Lower leg skin (tissue), 4 donors: ENCODE results near the gene DIP2B. TPM values are rescaled to one million over a fixed set of nuclear protein-coding genes. Genes with fewer than 3 reads are reported as not detected.

Experiments used
- DNase-seq, 2 donors: peaks; one replicate each; pipeline ENCODE4 v3.0.0-alpha.2; 2019; ENCODE audit warnings: low spot score in 2 of 2
- H3K4me3 ChIP-seq: fragments of 200-600 bp; sonication (generic); 2 replicates; pipeline ENCODE4 v1.5.1; 2017; ENCODE audit warnings: mild to moderate bottlenecking, low read depth; ENCODE audit not compliant: poor library complexity, severe bottlenecking
- CTCF ChIP-seq, 3 donors: fragments of 450-650 bp; IDR thresholded peaks; one replicate each; pipeline ENCODE4 v1.5.1; 2016; ENCODE audit warnings: antibody characterized with exemption in 3 of 3, mild to moderate bottlenecking in 3 of 3, moderate library complexity in 2 of 3
- POLR2A ChIP-seq, 2 donors: fragments of 450-650 bp; IDR thresholded peaks; one replicate each; pipeline ENCODE4 v1.6.1; 2016 to 2017; ENCODE audit warnings: antibody characterized with exemption in 2 of 2, mild to moderate bottlenecking in 1 of 2, moderate library complexity in 1 of 2
- WGBS, 2 donors: methylation state at CpG; one replicate each; pipeline ENCODE4 v1.1.5; 2018; 5-methylcytosine and 5-hydroxymethylcytosine counted together
- intact Hi-C: fragments of 100-400 bp; cut with DNase I; formaldehyde crosslinking; loops from one replicate; pipeline ENCODE4 v1.15.0; 2023; ENCODE audit warnings: low total_unique reads
- total RNA-seq, 4 donors: library from RNA; depleted of rRNA; stranded (reverse); fragments of >200 nt; gene quantifications; one replicate each; pipeline ENCODE4 v1.1.0, GENCODE V29; 2016

DIP2B gene
- total RNA-seq, 4 donors from 2014 or later = 56.9 to 104 (median 68.6) TPM

DNA sequence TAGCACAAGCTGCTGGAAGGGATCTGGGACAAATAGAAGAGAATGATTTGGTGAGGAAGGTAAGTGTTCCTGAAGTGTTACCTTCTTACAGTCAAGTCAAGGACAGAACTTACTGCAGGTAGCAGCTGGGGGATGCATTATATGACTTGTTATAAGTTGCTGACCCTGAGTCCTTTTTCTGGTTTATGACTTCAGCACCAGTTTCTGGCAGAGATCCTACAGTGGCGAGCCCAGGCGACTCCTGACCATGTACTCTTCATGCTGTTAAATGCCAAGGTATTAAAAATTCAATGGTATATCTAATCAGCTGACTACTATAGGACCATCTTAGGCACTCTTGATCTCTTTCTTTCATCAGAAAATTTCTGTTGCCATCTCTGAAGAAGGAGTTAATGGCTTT is 214.0 kb downstream of the DIP2B start:
- no peak for TF ChIP-seq POLR2A (IDR thresholded peaks at IDR 0.05)
- TF ChIP-seq CTCF (IDR thresholded peaks at IDR 0.05) = no peak
- H3K4me3 ChIP-seq = no peak overlapping the region
- intact Hi-C loops = no loop called here
- DNase-seq = no peak
- WGBS, 2 donors = 74 to 81% methylated on average over 2 of the region's 2 CpGs

- TF ChIP-seq CTCF (IDR thresholded peaks at IDR 0.05) (no peak), POLR2A (IDR thresholded peaks at IDR 0.05) (no peak)
- DNase-seq = no peak
- no peak overlapping the region for H3K4me3 ChIP-seq
- intact Hi-C loops = no loop called here
- 91 to 98% methylated on average over 3 of the region's 3 CpGs for WGBS, 2 donors
Measured at GRCh38 chr12:50720085-50720484, 215.3 kb downstream of the DIP2B start.

- intact Hi-C loops = no loop called here
- H3K4me3 ChIP-seq = no peak overlapping the region
- no peak for DNase-seq
- TF ChIP-seq POLR2A (IDR thresholded peaks at IDR 0.05) (no peak), CTCF (IDR thresholded peaks at IDR 0.05) (no peak)
- WGBS, 2 donors = 77 to 78% methylated on average over 5 of the region's 5 CpGs
Measured at GRCh38 chr12:50720501-50720900, 215.7 kb downstream of the DIP2B start.

DNA sequence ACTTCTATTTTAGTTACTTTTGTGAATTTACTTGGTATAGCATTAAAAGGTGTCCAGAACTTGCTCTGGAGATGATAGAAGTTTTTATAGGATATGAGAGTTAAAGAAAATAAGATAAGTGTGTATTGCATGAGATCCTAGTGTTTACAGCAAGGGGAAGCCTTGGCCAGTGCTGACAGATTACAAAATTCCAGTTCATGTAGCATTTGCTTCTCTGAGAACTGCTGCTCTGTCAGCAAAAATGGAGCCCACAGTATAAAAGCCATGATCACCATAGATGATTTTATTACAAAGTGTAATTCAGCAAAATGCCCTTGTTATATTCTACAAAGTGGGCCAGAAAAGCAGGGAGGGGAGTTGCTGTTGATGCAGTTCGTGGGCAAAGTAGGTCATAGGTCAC is 219.1 kb downstream of the DIP2B start:
- TF ChIP-seq CTCF (IDR thresholded peaks at IDR 0.05) (no peak), POLR2A (IDR thresholded peaks at IDR 0.05) (no peak)
- H3K4me3 ChIP-seq = no peak overlapping the region
- DNase-seq = no peak
- intact Hi-C loops = no loop called here
- WGBS, 2 donors = 63 to 64% methylated on average over 1 of the region's 1 CpG

DNA sequence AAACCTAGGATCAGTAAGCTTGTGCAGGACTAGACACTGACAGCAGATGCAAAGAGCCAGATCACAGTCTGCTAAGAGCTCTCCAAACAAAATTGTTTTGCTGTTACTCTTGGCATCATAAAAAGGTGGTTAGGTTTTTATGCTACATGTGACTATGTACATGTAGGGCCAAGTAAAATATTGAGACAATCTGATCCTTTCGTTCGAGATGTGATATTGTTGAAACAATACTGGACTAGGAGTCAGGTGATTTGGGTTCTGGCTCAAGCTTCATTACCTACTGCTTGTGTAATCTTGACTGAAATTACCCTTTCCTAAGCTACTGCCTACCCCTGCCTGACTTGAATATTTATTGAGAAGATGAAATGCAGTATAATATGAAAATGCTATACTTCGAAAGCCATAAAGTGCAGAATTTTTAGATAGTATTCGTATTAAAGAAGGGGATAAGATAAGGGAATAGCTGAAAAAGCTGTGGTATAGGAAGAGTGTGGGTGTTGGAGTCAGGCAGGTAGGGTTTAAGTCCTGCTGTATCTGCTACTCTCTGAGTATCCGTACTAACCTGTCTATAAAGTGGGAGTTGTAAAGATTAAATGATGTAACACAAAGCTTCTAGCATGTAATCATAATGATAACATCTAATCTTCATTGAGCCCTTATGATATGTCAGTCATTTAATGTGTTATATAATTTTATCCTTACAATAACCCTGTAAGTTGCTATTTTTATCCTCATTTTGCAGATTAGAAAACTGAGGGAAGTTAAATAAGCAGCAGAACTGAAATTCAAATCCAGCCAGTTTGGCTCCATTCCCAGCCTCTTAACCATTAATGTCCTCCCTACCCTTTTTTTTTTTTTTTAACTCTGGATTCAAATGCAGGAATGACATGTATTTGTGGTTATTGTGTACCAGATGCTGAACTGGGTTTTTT is 220.5 kb downstream of the DIP2B start:
- no peak for DNase-seq
- intact Hi-C loops = no loop called here
- TF ChIP-seq CTCF (IDR thresholded peaks at IDR 0.05) (no peak), POLR2A (IDR thresholded peaks at IDR 0.05) (no peak)
- no peak overlapping the region for H3K4me3 ChIP-seq
- 65 to 69% methylated on average over 5 of the region's 5 CpGs for WGBS, 2 donors
